Measurements from ENCODE around the gene LINC00305.

Gene LINC00305

DNA sequence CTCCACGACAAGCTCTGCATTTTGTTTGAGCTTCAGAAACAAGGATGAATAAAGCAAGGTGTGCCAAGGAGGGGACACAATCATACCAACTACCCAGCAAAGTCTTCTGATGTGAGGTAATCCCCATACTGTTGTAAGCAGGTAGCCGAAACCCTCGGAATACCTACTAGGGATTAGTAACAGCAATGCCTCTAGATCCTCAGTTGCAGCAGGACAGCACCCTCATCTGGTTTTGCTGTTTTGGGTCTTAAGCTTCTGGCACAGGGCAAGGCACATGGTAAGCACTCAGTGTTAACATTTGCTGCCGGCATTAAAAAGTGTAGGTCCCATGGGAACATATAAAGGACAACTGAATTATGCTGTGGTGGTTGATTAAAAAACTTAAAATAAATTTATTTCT, 16.0 kb upstream of the LINC00305 start:
- H3K27ac Mint-ChIP-seq: no peak overlapping the region
- TF ChIP-seq, protein P1, sequence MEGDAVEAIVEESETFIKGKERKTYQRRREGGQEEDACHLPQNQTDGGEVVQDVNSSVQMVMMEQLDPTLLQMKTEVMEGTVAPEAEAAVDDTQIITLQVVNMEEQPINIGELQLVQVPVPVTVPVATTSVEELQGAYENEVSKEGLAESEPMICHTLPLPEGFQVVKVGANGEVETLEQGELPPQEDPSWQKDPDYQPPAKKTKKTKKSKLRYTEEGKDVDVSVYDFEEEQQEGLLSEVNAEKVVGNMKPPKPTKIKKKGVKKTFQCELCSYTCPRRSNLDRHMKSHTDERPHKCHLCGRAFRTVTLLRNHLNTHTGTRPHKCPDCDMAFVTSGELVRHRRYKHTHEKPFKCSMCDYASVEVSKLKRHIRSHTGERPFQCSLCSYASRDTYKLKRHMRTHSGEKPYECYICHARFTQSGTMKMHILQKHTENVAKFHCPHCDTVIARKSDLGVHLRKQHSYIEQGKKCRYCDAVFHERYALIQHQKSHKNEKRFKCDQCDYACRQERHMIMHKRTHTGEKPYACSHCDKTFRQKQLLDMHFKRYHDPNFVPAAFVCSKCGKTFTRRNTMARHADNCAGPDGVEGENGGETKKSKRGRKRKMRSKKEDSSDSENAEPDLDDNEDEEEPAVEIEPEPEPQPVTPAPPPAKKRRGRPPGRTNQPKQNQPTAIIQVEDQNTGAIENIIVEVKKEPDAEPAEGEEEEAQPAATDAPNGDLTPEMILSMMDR (IDR thresholded peaks at IDR 0.05): no peak
- DNase-seq: no peak
- H3K27me3 Mint-ChIP-seq (ENCODE audit: low read depth, poor library complexity): no peaks in the 10 kb centered on the region
- no peaks in the 10 kb centered on the region for H3K36me3 Mint-ChIP-seq (ENCODE audit: low read depth)
- H3K4me1 Mint-ChIP-seq: no peaks in the 10 kb centered on the region
- no peaks in the 10 kb centered on the region for H3K9me3 Mint-ChIP-seq
- H3K4me3 Mint-ChIP-seq: no peak overlapping the region

GRCh38 chr18:64149916-64150438, 1.1 kb upstream of the LINC00305 start:
- Mint-ChIP-seq H3K9me3 (no peaks in the 10 kb centered on the region), H3K27me3 (ENCODE audit: low read depth, poor library complexity) (peaks cover 3% of the 10 kb centered on the region), H3K4me3 (no peak overlapping the region), H3K27ac (no peak overlapping the region), H3K36me3 (ENCODE audit: low read depth) (no peaks in the 10 kb centered on the region), H3K4me1 (no peaks in the 10 kb centered on the region)
- TF ChIP-seq, protein P1 (IDR thresholded peaks at IDR 0.05): no peak
- no peak for DNase-seq

DNA sequence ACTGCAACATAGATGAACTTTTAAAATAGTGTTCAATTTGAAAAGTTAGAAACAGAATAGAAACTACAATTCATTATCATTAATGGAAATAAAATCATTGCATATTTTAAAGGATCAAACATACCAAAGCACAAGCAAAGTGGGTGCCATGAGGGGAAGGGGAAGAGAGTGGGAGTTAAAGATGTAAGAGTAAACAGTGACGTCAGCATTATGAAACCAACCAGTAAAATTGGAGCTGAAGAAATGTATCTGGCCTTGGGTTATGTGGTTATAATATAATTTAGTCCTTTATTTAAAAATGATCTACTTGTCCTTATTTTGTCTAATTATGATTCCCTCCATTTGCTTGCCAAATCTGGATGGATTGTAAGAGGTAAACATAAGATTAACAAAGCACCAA, 6.0 kb downstream of the LINC00305 start:
- Mint-ChIP-seq H3K27ac (no peak overlapping the region), H3K4me1 (no peaks in the 10 kb centered on the region), H3K9me3 (no peaks in the 10 kb centered on the region), H3K27me3 (ENCODE audit: low read depth, poor library complexity) (peaks cover 3% of the 10 kb centered on the region), H3K36me3 (ENCODE audit: low read depth) (no peaks in the 10 kb centered on the region), H3K4me3 (no peak overlapping the region)
- TF ChIP-seq, protein P1 (IDR thresholded peaks at IDR 0.05): no peak
- no peak for DNase-seq

- DNase-seq: no peak
- Mint-ChIP-seq H3K27me3 (ENCODE audit: low read depth, poor library complexity) (no peaks in the 10 kb centered on the region), H3K4me3 (no peak overlapping the region), H3K36me3 (ENCODE audit: low read depth) (no peaks in the 10 kb centered on the region), H3K4me1 (no peaks in the 10 kb centered on the region), H3K9me3 (no peaks in the 10 kb centered on the region), H3K27ac (no peak overlapping the region)
- TF ChIP-seq, protein P1 (IDR thresholded peaks at IDR 0.05): no peak
Observed at GRCh38 chr18:64137914-64138313, 11.0 kb downstream of the LINC00305 start.

GRCh38 chr18:64134044-64134747, 14.7 kb downstream of the LINC00305 start:
- DNase-seq: no peak
- H3K27ac Mint-ChIP-seq: no peak overlapping the region
- no peak overlapping the region for H3K4me3 Mint-ChIP-seq
- H3K27me3 Mint-ChIP-seq (ENCODE audit: low read depth, poor library complexity): no peaks in the 10 kb centered on the region
- H3K36me3 Mint-ChIP-seq (ENCODE audit: low read depth): no peaks in the 10 kb centered on the region
- TF ChIP-seq, protein P1 (IDR thresholded peaks at IDR 0.05): no peak
- H3K9me3 Mint-ChIP-seq: no peaks in the 10 kb centered on the region
- no peaks in the 10 kb centered on the region for H3K4me1 Mint-ChIP-seq

GRCh38 chr18:64132871-64133270, 16.0 kb downstream of the LINC00305 start:
- H3K4me3 Mint-ChIP-seq: no peak overlapping the region
- no peaks in the 10 kb centered on the region for H3K36me3 Mint-ChIP-seq (ENCODE audit: low read depth)
- H3K4me1 Mint-ChIP-seq: no peaks in the 10 kb centered on the region
- no peak overlapping the region for H3K27ac Mint-ChIP-seq
- TF ChIP-seq, protein P1 (IDR thresholded peaks at IDR 0.05): no peak
- H3K27me3 Mint-ChIP-seq (ENCODE audit: low read depth, poor library complexity): no peaks in the 10 kb centered on the region
- no peaks in the 10 kb centered on the region for H3K9me3 Mint-ChIP-seq
- DNase-seq: no peak
